ENCODE results near the gene CHSY1.
A peak's percentile ranks its signal among the peaks of the same experiment; 100 is the strongest.

Gene CHSY1

DNA sequence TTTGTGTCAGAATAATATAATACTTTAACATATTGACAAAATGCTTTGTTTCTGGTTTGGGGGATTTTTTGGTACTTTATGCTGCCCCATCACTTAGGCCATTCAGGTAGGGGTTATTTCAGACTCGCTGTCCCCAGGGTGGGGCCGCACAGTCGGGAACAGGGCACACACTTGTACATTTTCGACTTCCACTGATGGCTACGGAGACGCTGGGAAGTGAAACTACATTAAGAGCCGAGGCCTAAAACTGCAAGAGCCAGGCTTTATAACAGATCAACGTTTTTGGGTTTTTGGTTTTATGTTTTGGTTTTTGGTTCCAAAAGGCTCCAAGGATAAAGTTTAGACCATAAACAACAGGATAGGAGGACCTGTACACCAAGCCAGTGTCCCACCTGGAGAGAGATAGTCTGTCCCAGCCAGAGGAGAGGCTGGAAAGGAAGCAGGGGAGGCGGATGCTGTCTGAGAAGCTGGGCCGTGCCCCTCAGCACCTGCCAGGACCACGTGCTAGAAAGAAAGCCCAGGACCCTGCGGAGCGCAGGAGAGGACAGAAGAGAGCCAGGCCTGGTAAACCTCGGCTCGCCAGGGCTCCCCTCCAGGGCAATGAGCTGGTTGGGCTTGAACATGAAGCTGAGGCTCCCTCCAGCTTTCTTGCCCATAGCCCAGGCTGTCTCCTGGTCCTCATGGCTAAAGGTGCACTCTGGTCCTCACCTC lies 111.7 kb downstream of the CHSY1 start:
- no peaks in the 10 kb centered on the region for H3K27me3 ChIP-seq (ENCODE audit: control insufficient read depth in 3 of 3, insufficient read depth in 3 of 3, low read depth in 1 of 3, low read length in 3 of 3)
- no peak overlapping the region for H2BK120ac ChIP-seq (ENCODE audit: low read depth, low read length)
- no peak overlapping the region for H3K4me2 ChIP-seq (ENCODE audit: insufficient read depth, low read length, poor library complexity, severe bottlenecking)
- WGBS, 2 donors (ENCODE audit: extremely low coverage in 2 of 2, insufficient read length in 2 of 2, insufficient replicate concordance in 1 of 2), result no CpG with 5 or more reads among the region's 15 CpGs
- no peak overlapping the region for H3K9ac ChIP-seq (ENCODE audit: low read depth, low read length, poor library complexity)
- H4K8ac ChIP-seq (ENCODE audit: low read depth, low read length), result no peak overlapping the region
- no peak overlapping the region for H2AFZ ChIP-seq (ENCODE audit: low read length)
- no peak overlapping the region for H2BK12ac ChIP-seq (ENCODE audit: low read length)
- H3K79me1 ChIP-seq (ENCODE audit: low read depth, low read length), result no peaks in the 10 kb centered on the region
- no peak overlapping the region for H3K4me3 ChIP-seq (ENCODE audit: low read length in 2 of 2)
- H3K4me1 ChIP-seq (ENCODE audit: control insufficient read depth in 2 of 2, insufficient read depth in 1 of 2, low read depth in 1 of 2, low read length in 2 of 2), result peaks cover 3% of the 10 kb centered on the region in 2 donors
- H3K14ac ChIP-seq (ENCODE audit: low read length), result no peak overlapping the region
- H3K18ac ChIP-seq (ENCODE audit: low read length), result no peak overlapping the region
- no peak for DNase-seq (ENCODE audit: low spot score)
- H3K36me3 ChIP-seq (replicated peaks in 1 of 2; ENCODE audit: control insufficient read depth in 2 of 2, insufficient read depth in 2 of 2, low read length in 2 of 2), result no peaks in the 10 kb centered on the region
- no peak overlapping the region for H3K23ac ChIP-seq (ENCODE audit: low read depth, low read length, poor library complexity)
- H3K4ac ChIP-seq (ENCODE audit: low read length), result no peak overlapping the region
- no peaks in the 10 kb centered on the region for H3K9me3 ChIP-seq (replicated peaks in 1 of 2; ENCODE audit: control insufficient read depth in 2 of 2, insufficient read depth in 1 of 2, low read depth in 1 of 2, low read length in 2 of 2)
- no peak overlapping the region for H4K91ac ChIP-seq (ENCODE audit: low read depth, low read length, poor library complexity)
- no peak overlapping the region for H2BK15ac ChIP-seq (ENCODE audit: low read length)
- H2AK5ac ChIP-seq (ENCODE audit: low read depth, low read length), result peak overlapping the region; percentile 5
- H2BK5ac ChIP-seq (ENCODE audit: low read length), result peak overlapping the region; percentile 6
- no peak overlapping the region for H3K27ac ChIP-seq (replicated peaks; ENCODE audit: low read length)

DNA sequence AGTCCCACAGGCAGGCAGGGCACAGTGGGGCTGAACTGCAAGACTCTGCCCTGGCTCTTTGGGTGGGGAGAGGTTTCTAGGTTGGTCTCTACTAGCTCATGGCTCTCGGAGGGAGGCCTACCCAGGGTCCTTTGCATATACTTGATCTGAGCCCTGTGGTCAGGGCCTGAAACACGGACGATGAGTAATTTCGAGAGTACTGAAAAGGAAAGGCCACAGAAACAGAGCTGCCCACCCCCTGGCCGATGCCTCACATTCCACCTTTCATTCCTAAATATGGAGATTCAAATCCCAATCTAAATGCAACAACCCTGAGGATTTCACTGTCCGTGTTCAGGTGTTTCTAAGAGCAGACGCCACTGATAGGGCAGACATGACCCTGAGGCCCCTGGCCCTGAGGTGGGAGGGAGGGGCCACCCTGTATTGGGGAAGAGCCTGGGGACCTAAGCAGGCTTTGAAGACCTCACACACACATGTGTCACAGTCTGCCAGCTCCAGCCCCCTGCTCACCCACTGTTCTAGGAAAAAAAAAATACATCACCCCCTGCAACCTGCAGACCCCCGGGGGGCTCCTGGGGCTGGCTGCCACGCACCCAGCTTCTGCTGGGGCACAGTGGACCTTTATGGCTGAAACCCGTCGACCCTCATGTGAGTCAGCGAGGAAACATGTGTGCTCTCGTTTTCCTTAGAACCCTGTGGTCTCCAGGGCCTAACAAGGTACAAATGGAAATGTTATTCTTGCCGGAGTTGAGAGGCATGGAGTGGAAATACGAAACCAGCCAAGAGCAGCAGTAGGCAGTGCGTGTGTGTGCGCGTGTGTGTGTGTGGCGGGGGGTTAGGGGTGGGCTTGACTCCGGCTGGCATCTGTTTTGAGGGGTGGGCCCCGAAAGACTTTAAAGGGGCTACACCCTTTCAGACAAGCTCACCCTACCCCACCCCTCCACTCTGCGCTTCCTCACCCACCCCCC lies 112.7 kb downstream of the CHSY1 start:
- no peak overlapping the region for H3K14ac ChIP-seq (ENCODE audit: low read length)
- no CpG with 5 or more reads among the region's 22 CpGs for WGBS, 2 donors (ENCODE audit: extremely low coverage in 2 of 2, insufficient read length in 2 of 2, insufficient replicate concordance in 1 of 2)
- no peak for DNase-seq (ENCODE audit: low spot score)
- no peak overlapping the region for H2AK5ac ChIP-seq (ENCODE audit: low read depth, low read length)
- no peak overlapping the region for H3K27ac ChIP-seq (replicated peaks; ENCODE audit: low read length)
- H3K4me1 ChIP-seq (ENCODE audit: control insufficient read depth in 2 of 2, insufficient read depth in 1 of 2, low read depth in 1 of 2, low read length in 2 of 2), result peaks cover 3% of the 10 kb centered on the region in 2 donors
- H3K79me1 ChIP-seq (ENCODE audit: low read depth, low read length), result no peaks in the 10 kb centered on the region
- H3K18ac ChIP-seq (ENCODE audit: low read length), result peak overlapping the region; percentile 44
- peak overlapping the region; percentile 69 for H2BK15ac ChIP-seq (ENCODE audit: low read length)
- no peak overlapping the region for H4K8ac ChIP-seq (ENCODE audit: low read depth, low read length)
- H3K36me3 ChIP-seq (replicated peaks in 1 of 2; ENCODE audit: control insufficient read depth in 2 of 2, insufficient read depth in 2 of 2, low read length in 2 of 2), result no peaks in the 10 kb centered on the region
- H2BK120ac ChIP-seq (ENCODE audit: low read depth, low read length), result no peak overlapping the region
- no peak overlapping the region for H2BK5ac ChIP-seq (ENCODE audit: low read length)
- H4K91ac ChIP-seq (ENCODE audit: low read depth, low read length, poor library complexity), result no peak overlapping the region
- peaks cover 0 to 3% of the 10 kb centered on the region in 2 donors for H3K9me3 ChIP-seq (replicated peaks in 1 of 2; ENCODE audit: control insufficient read depth in 2 of 2, insufficient read depth in 1 of 2, low read depth in 1 of 2, low read length in 2 of 2)
- H3K4me3 ChIP-seq (ENCODE audit: low read length in 2 of 2), result no peak overlapping the region
- H3K23ac ChIP-seq (ENCODE audit: low read depth, low read length, poor library complexity), result no peak overlapping the region
- no peak overlapping the region for H3K9ac ChIP-seq (ENCODE audit: low read depth, low read length, poor library complexity)
- no peak overlapping the region for H2AFZ ChIP-seq (ENCODE audit: low read length)
- H2BK12ac ChIP-seq (ENCODE audit: low read length), result no peak overlapping the region
- no peak overlapping the region for H3K4ac ChIP-seq (ENCODE audit: low read length)
- H3K4me2 ChIP-seq (ENCODE audit: insufficient read depth, low read length, poor library complexity, severe bottlenecking), result no peak overlapping the region
- H3K27me3 ChIP-seq (ENCODE audit: control insufficient read depth in 3 of 3, insufficient read depth in 3 of 3, low read depth in 1 of 3, low read length in 3 of 3), result no peaks in the 10 kb centered on the region

DNA sequence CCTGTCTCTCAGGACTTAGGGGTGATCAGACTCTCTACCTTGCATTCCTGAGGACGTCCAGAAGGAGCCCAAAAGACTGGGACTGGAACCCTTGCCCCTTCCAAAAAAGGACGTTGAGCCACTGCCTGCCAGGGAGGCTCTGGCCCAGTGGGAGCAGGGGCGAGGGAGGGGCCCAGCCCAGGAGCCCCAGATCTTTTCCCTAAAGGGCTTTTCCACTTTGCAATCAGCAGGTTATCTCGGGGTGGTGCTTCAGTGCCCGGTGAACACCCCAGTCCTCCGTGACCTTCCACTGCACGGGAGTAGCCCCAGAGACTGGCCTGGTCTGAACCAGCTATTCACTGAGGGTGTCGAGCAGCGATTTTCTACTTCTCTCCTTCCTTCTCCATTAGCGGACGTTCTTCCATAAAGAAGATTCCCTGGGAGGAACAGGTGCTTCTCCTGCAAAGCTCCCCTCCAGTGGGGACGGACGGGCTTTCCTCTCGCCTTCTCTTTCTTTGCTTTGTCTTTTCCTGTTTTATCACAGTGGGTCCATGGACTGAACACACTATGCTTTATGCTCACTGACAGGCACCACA lies 113.7 kb downstream of the CHSY1 start:
- H3K4ac ChIP-seq (ENCODE audit: low read length), result no peak overlapping the region
- no peak overlapping the region for H3K4me3 ChIP-seq (ENCODE audit: low read length in 2 of 2)
- H2BK15ac ChIP-seq (ENCODE audit: low read length), result no peak overlapping the region
- H2BK120ac ChIP-seq (ENCODE audit: low read depth, low read length), result no peak overlapping the region
- H3K27ac ChIP-seq (replicated peaks; ENCODE audit: low read length), result no peak overlapping the region
- H3K4me1 ChIP-seq (ENCODE audit: control insufficient read depth in 2 of 2, insufficient read depth in 1 of 2, low read depth in 1 of 2, low read length in 2 of 2), result peaks cover 3% of the 10 kb centered on the region in 2 donors
- no peak overlapping the region for H2BK12ac ChIP-seq (ENCODE audit: low read length)
- H4K91ac ChIP-seq (ENCODE audit: low read depth, low read length, poor library complexity), result no peak overlapping the region
- no peak overlapping the region for H3K9ac ChIP-seq (ENCODE audit: low read depth, low read length, poor library complexity)
- H4K8ac ChIP-seq (ENCODE audit: low read depth, low read length), result no peak overlapping the region
- H3K79me1 ChIP-seq (ENCODE audit: low read depth, low read length), result no peaks in the 10 kb centered on the region
- no peak overlapping the region for H3K18ac ChIP-seq (ENCODE audit: low read length)
- peak overlapping the region; percentile 8 for H2AFZ ChIP-seq (ENCODE audit: low read length)
- H3K9me3 ChIP-seq (replicated peaks in 1 of 2; ENCODE audit: control insufficient read depth in 2 of 2, insufficient read depth in 1 of 2, low read depth in 1 of 2, low read length in 2 of 2), result peaks cover 1 to 3% of the 10 kb centered on the region in 2 donors
- no peaks in the 10 kb centered on the region for H3K36me3 ChIP-seq (replicated peaks in 1 of 2; ENCODE audit: control insufficient read depth in 2 of 2, insufficient read depth in 2 of 2, low read length in 2 of 2)
- H3K4me2 ChIP-seq (ENCODE audit: insufficient read depth, low read length, poor library complexity, severe bottlenecking), result no peak overlapping the region
- H3K27me3 ChIP-seq (ENCODE audit: control insufficient read depth in 3 of 3, insufficient read depth in 3 of 3, low read depth in 1 of 3, low read length in 3 of 3), result no peaks in the 10 kb centered on the region
- H3K23ac ChIP-seq (ENCODE audit: low read depth, low read length, poor library complexity), result peak overlapping the region; percentile 3
- no peak overlapping the region for H2BK5ac ChIP-seq (ENCODE audit: low read length)
- no peak for DNase-seq (ENCODE audit: low spot score)
- no peak overlapping the region for H3K14ac ChIP-seq (ENCODE audit: low read length)
- no CpG with 5 or more reads among the region's 14 CpGs for WGBS, 2 donors (ENCODE audit: extremely low coverage in 2 of 2, insufficient read length in 2 of 2, insufficient replicate concordance in 1 of 2)
- H2AK5ac ChIP-seq (ENCODE audit: low read depth, low read length), result peak overlapping the region; percentile 31
